Measurements from ENCODE around the gene MYRIP. TPM values are rescaled to one million over a fixed set of nuclear protein-coding genes. Genes with fewer than 3 reads are reported as not detected.

The MYRIP gene
- total and polyA plus RNA-seq, 2 of the 4 experiments (the other 2 are of a cell fraction) = not detected

GRCh38 chr3:39937315-39937714 is 127.9 kb downstream of the MYRIP start:
- no peaks in the 10 kb centered on the region for H3K4me1 ChIP-seq (ENCODE audit: control insufficient read depth, insufficient read depth, low read length)
- no peak for ATAC-seq (ENCODE audit: low read depth)
- H4K5ac ChIP-seq (ENCODE audit: low read depth, low read length) = no peak overlapping the region
- no peak overlapping the region for H3K4me2 ChIP-seq (ENCODE audit: low read depth, low read length)
- no peak overlapping the region for H2BK20ac ChIP-seq (ENCODE audit: low read depth, low read length)
- no peak overlapping the region for H3K4ac ChIP-seq (ENCODE audit: low read depth, low read length)
- H2AK5ac ChIP-seq (ENCODE audit: low read depth, low read length) = no peak overlapping the region
- intact Hi-C loops (cut with micrococcal nuclease) (no loop called here), dilution Hi-C loops (cut with HindIII; ENCODE audit: low sequenced_read_pairs, unreplicated experiment) (no loop called here), in situ Hi-C loops (cut with MboI; ENCODE audit: low sequenced_read_pairs) (no loop called here)
- no peak overlapping the region for H3K18ac ChIP-seq (ENCODE audit: low read depth, low read length)
- no peak overlapping the region for H2BK120ac ChIP-seq (ENCODE audit: low read depth, low read length)
- no peak overlapping the region for H2AFZ ChIP-seq (replicated peaks; ENCODE audit: low read length, poor library complexity)
- no peak overlapping the region for H2BK5ac ChIP-seq (ENCODE audit: low read depth, low read length, poor library complexity, severe bottlenecking)
- H3K56ac ChIP-seq (ENCODE audit: extremely low read depth, insufficient read depth, low read length) = no peak overlapping the region
- H2AK9ac ChIP-seq (replicated peaks; ENCODE audit: low read depth, low read length, poor library complexity) = no peak overlapping the region
- H3K4me3 ChIP-seq (ENCODE audit: insufficient read depth, low read depth, low read length) = no peak overlapping the region
- CTCF ChIA-PET = no interaction called here
- H3K27me3 ChIP-seq (ENCODE audit: control insufficient read depth, insufficient read depth, low read length) = no peaks in the 10 kb centered on the region
- no peak overlapping the region for H3K9ac ChIP-seq (ENCODE audit: low read depth, low read length)
- DNase-seq = no peak
- no peak overlapping the region for H4K8ac ChIP-seq (ENCODE audit: low read depth in 2 of 2, low read length in 2 of 2)
- peaks cover 11% of the 10 kb centered on the region for H3K9me3 ChIP-seq (ENCODE audit: control insufficient read depth, insufficient read depth, low read length)
- no peaks in the 10 kb centered on the region for H3K36me3 ChIP-seq (ENCODE audit: control insufficient read depth, insufficient read depth, low read length)
- TF ChIP-seq FOS (IDR thresholded peaks at IDR 0.05; ENCODE audit: low read depth, low read length) (no peak), NFE2L2 (IDR thresholded peaks at IDR 0.05; ENCODE audit: low read depth, low read length) (no peak), BHLHE40 (IDR thresholded peaks at IDR 0.05; ENCODE audit: low read depth, low read length) (no peak), CEBPB (IDR thresholded peaks at IDR 0.05; ENCODE audit: low read depth, low read length) (no peak), RCOR1 (IDR thresholded peaks at IDR 0.05; ENCODE audit: insufficient replicate concordance, low read length) (no peak), MXI1 (IDR thresholded peaks at IDR 0.05; ENCODE audit: borderline replicate concordance, low read depth, low read length) (no peak), RFX5 (IDR thresholded peaks at IDR 0.05; ENCODE audit: low read depth, low read length) (no peak), ELK1 (IDR thresholded peaks at IDR 0.05; ENCODE audit: borderline replicate concordance, low read depth, low read length) (no peak), RAD21 (IDR thresholded peaks at IDR 0.05; ENCODE audit: low read length) (no peak), MAFK (IDR thresholded peaks at IDR 0.05; ENCODE audit: low read depth, low read length) (no peak), MAZ (IDR thresholded peaks at IDR 0.05; ENCODE audit: borderline replicate concordance, low read depth, low read length) (no peak), POLR2A (IDR thresholded peaks at IDR 0.05; ENCODE audit: low read depth, low read length) (no peak), SMC3 (IDR thresholded peaks at IDR 0.05; ENCODE audit: low read depth, low read length) (no peak), CTCF (conservative IDR thresholded peaks at IDR 0.05; ENCODE audit: low read depth, low read length) (no peak)
- POLR2A ChIA-PET (ENCODE audit: unreplicated experiment) = no interaction called here
- no peak overlapping the region for H3K14ac ChIP-seq (replicated peaks; ENCODE audit: low read depth, low read length)
- H3K79me1 ChIP-seq (ENCODE audit: low read depth in 1 of 2, low read length in 2 of 2) = no peaks in the 10 kb centered on the region
- BruUV-seq (replicated peaks) = no TSS peak
- no peak overlapping the region for H3K27ac ChIP-seq (ENCODE audit: insufficient read depth, low read length)
- H3K23ac ChIP-seq (ENCODE audit: low read depth, low read length) = no peak overlapping the region
- H4K91ac ChIP-seq (ENCODE audit: insufficient read depth, low read depth, low read length) = no peak overlapping the region
- H4K20me1 ChIP-seq (ENCODE audit: insufficient read depth, low read length) = no peaks in the 10 kb centered on the region
- no peaks in the 10 kb centered on the region for H3K9me1 ChIP-seq (ENCODE audit: insufficient read depth, low read length)
- H2BK15ac ChIP-seq (ENCODE audit: low read depth, low read length) = no peak overlapping the region
